Suprapubic skin (tissue), 4 donors: ENCODE measurements around the gene FSTL3. TPM values are rescaled to one million over a fixed set of nuclear protein-coding genes. Genes with fewer than 3 reads are reported as not detected.

Experiments
- DNase-seq, 2 donors: peaks; one replicate each; pipeline ENCODE4 v3.0.0-alpha.2; 2019; ENCODE audit warnings: low spot score in 2 of 2
- H3K27ac ChIP-seq: fragments of 200-600 bp; sonication (generic); one replicate; pipeline ENCODE4 v1.5.1; 2019
- H3K27me3 ChIP-seq: fragments of 200-600 bp; sonication (generic); one replicate; pipeline ENCODE4 v1.5.1; 2019
- H3K36me3 ChIP-seq: fragments of 200-600 bp; sonication (generic); one replicate; pipeline ENCODE4 v1.5.1; 2019
- H3K4me1 ChIP-seq: fragments of 200-600 bp; sonication (generic); one replicate; pipeline ENCODE4 v1.5.1; 2019
- H3K4me3 ChIP-seq: fragments of 200-600 bp; sonication (generic); one replicate; pipeline ENCODE4 v1.5.1; 2019; ENCODE audit warnings: mild to moderate bottlenecking
- H3K9me3 ChIP-seq: fragments of 200-600 bp; sonication (generic); one replicate; pipeline ENCODE4 v1.5.1; 2019
- CTCF ChIP-seq, 2 donors: fragments of 200-600 bp in 1 of 2; fragments of 450-650 bp in 1 of 2; sonication (generic) in 1 of 2; IDR thresholded peaks; one replicate each; pipeline ENCODE4 v1.5.1; 2016 to 2019; ENCODE audit warnings: antibody characterized with exemption in 2 of 2, mild to moderate bottlenecking in 1 of 2, moderate library complexity in 1 of 2
- EP300 ChIP-seq: sonication (generic); formaldehyde crosslinking; IDR thresholded peaks from one replicate; pipeline ENCODE4 v1.6.1; 2017; ENCODE audit warnings: antibody characterized with exemption
- POLR2A ChIP-seq, 2 donors: fragments of 450-650 bp; IDR thresholded peaks; one replicate each; pipeline ENCODE4 v1.6.1; 2017; ENCODE audit warnings: antibody characterized with exemption in 2 of 2, mild to moderate bottlenecking in 2 of 2, moderate library complexity in 2 of 2
- POLR2AphosphoS5 ChIP-seq, 3 donors: sonication (generic); formaldehyde crosslinking; IDR thresholded peaks; one replicate each; pipeline ENCODE4 v1.6.1; 2017; ENCODE audit warnings: antibody characterized with exemption in 3 of 3
- WGBS: methylation state at CpG from one replicate; pipeline ENCODE4 v1.1.5; 2018; 5-methylcytosine and 5-hydroxymethylcytosine counted together
- total RNA-seq, 4 donors: library from RNA; depleted of rRNA; stranded (reverse); fragments of >200 nt; gene quantifications; one replicate each; pipeline ENCODE4 v1.1.0, GENCODE V29; 2016

FSTL3 gene
- total RNA-seq, 4 donors from 2014 or later, result 19.6 to 61.4 (median 59.0) TPM

GRCh38 chr19:677201-677600 is 1.0 kb downstream of the FSTL3 start:
- Histone ChIP-seq H3K4me1 (peaks cover 53% of the 10 kb centered on the region), H3K9me3 (no peaks in the 10 kb centered on the region), H3K27me3 (peaks cover 4% of the 10 kb centered on the region), H3K27ac (peak overlapping the region; percentile 96), H3K4me3 (peak overlapping the region; percentile 60), H3K36me3 (no peaks in the 10 kb centered on the region)
- 0% methylated on average over 5 of the region's 15 CpGs for WGBS
- TF ChIP-seq POLR2AphosphoS5 (IDR thresholded peaks at IDR 0.05) (peak in 2 of 3 donors; percentile 17 to 76), CTCF (IDR thresholded peaks at IDR 0.05) (no peak), POLR2A (IDR thresholded peaks at IDR 0.05) (no peak)
- peak in 1 of 2 donors; percentile 89 for DNase-seq

- peaks cover 4% of the 10 kb centered on the region for H3K27me3 ChIP-seq
- no peaks in the 10 kb centered on the region for H3K9me3 ChIP-seq
- peaks cover 48% of the 10 kb centered on the region for H3K4me1 ChIP-seq
- H3K4me3 ChIP-seq, result peak overlapping the region; percentile 60
- TF ChIP-seq POLR2AphosphoS5 (IDR thresholded peaks at IDR 0.05) (no peak), CTCF (IDR thresholded peaks at IDR 0.05) (no peak), EP300 (no peak), POLR2A (IDR thresholded peaks at IDR 0.05) (no peak)
- peak in 1 of 2 donors; percentile 77 for DNase-seq
- H3K27ac ChIP-seq, result peak overlapping the region; percentile 96
- H3K36me3 ChIP-seq, result no peaks in the 10 kb centered on the region
- WGBS, result 38% methylated on average over 4 of the region's 22 CpGs
These were observed 1.6 kb downstream of the FSTL3 start for GRCh38 chr19:677601-678436.

- peak in 1 of 2 donors; percentile 79 for DNase-seq
These were observed 2.7 kb downstream of the FSTL3 start for GRCh38 chr19:678791-679388.

GRCh38 chr19:679418-680286 is 3.5 kb downstream of the FSTL3 start:
- Histone ChIP-seq H3K27me3 (peaks cover 4% of the 10 kb centered on the region), H3K4me1 (peaks cover 47% of the 10 kb centered on the region), H3K4me3 (peak overlapping the region; percentile 93), H3K36me3 (no peaks in the 10 kb centered on the region), H3K9me3 (no peaks in the 10 kb centered on the region), H3K27ac (peak overlapping the region; percentile 98)
- TF ChIP-seq POLR2AphosphoS5 (IDR thresholded peaks at IDR 0.05) (peak in 1 of 3 donors; percentile 57), EP300 (no peak), CTCF (IDR thresholded peaks at IDR 0.05) (no peak), POLR2A (IDR thresholded peaks at IDR 0.05) (peak; percentile 28 to 82)
- WGBS, result no CpG with 5 or more reads among the region's 69 CpGs
- peak in 1 of 2 donors; percentile 86 for DNase-seq

More at GRCh38 chr19:678791-679388, 2.7 kb downstream of the FSTL3 start:
- 79% methylated on average over 2 of the region's 16 CpGs for WGBS
- Histone ChIP-seq H3K4me3 (peak overlapping the region; percentile 93), H3K9me3 (no peaks in the 10 kb centered on the region), H3K4me1 (peaks cover 47% of the 10 kb centered on the region), H3K27ac (peak overlapping the region; percentile 98), H3K27me3 (peaks cover 4% of the 10 kb centered on the region), H3K36me3 (no peaks in the 10 kb centered on the region)
- TF ChIP-seq POLR2A (IDR thresholded peaks at IDR 0.05) (no peak), EP300 (no peak), CTCF (IDR thresholded peaks at IDR 0.05) (no peak), POLR2AphosphoS5 (IDR thresholded peaks at IDR 0.05) (no peak)
